Nephron progenitor cell (in vitro differentiated cells): ENCODE results near the gene KLK12.

ENCODE experiments used
- DNase-seq: peaks from one replicate; pipeline ENCODE4 v3.0.0; 2021
- H3K27ac Mint-ChIP-seq: 2 replicates; pipeline ENCODE4 v1.8.0; 2021; ENCODE audit warnings: mild to moderate bottlenecking, moderate library complexity, mixed read lengths
- H3K27me3 Mint-ChIP-seq: 2 replicates; pipeline ENCODE4 v1.8.0; 2021; ENCODE audit warnings: mild to moderate bottlenecking, low read depth, mixed read lengths; ENCODE audit not compliant: poor library complexity
- H3K36me3 Mint-ChIP-seq: 2 replicates; pipeline ENCODE4 v1.8.0; 2021; ENCODE audit warnings: low read depth, mixed read lengths
- H3K4me1 Mint-ChIP-seq: 2 replicates; pipeline ENCODE4 v1.8.0; 2021; ENCODE audit warnings: mixed read lengths
- H3K4me3 Mint-ChIP-seq: 2 replicates; pipeline ENCODE4 v1.8.0; 2021; ENCODE audit warnings: mild to moderate bottlenecking, moderate library complexity, mixed read lengths
- H3K9me3 Mint-ChIP-seq: 2 replicates; pipeline ENCODE4 v1.8.0; 2021; ENCODE audit warnings: mild to moderate bottlenecking, moderate library complexity, mixed read lengths
- TF ChIP-seq, protein P1 (sequence below): fragments of 200-600 bp; sonication (generic); IDR thresholded peaks from 2 replicates; pipeline ENCODE4 v1.5.0; 2021; ENCODE audit warnings: antibody characterized with exemption

KLK12 gene

DNA sequence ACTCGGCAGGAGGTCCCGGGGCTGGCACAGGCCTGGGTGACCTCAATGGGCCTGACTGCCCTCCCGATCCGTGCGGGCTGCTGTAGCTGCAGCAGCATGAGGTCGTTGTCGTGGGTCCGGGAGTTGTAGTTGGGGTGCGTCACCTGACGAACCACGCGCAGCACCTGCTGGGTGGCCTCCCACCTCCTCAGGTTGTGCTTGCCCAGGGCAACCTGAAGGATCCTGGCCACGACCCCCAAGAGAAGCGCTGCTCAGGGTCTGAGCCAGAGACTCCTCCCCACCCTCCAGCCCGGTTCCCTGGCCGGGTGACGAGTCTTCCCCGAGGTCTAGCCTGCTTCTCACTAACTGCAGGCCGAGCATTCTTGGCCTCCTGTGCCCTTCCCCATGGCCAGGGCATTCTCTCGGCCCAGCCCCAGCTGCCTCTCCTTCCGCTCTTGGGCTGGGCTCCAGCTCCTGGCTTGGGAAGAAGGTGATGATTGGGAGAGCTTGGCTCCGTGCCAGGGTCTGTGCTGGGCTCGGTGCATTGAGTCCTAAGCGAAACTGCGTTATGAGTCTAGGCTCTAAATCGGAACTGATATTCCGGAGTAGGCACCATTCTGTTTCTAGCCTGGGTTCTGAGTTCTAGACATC lies 44.8 kb upstream of the KLK12 start:
- TF ChIP-seq, protein P1, sequence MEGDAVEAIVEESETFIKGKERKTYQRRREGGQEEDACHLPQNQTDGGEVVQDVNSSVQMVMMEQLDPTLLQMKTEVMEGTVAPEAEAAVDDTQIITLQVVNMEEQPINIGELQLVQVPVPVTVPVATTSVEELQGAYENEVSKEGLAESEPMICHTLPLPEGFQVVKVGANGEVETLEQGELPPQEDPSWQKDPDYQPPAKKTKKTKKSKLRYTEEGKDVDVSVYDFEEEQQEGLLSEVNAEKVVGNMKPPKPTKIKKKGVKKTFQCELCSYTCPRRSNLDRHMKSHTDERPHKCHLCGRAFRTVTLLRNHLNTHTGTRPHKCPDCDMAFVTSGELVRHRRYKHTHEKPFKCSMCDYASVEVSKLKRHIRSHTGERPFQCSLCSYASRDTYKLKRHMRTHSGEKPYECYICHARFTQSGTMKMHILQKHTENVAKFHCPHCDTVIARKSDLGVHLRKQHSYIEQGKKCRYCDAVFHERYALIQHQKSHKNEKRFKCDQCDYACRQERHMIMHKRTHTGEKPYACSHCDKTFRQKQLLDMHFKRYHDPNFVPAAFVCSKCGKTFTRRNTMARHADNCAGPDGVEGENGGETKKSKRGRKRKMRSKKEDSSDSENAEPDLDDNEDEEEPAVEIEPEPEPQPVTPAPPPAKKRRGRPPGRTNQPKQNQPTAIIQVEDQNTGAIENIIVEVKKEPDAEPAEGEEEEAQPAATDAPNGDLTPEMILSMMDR: no peak
- Mint-ChIP-seq H3K27me3 (peaks cover 15% of the 10 kb centered on the region), H3K4me3 (no peak overlapping the region), H3K36me3 (no peaks in the 10 kb centered on the region), H3K27ac (no peak overlapping the region), H3K4me1 (peaks cover 16% of the 10 kb centered on the region), H3K9me3 (no peaks in the 10 kb centered on the region)
- DNase-seq: no peak

DNA sequence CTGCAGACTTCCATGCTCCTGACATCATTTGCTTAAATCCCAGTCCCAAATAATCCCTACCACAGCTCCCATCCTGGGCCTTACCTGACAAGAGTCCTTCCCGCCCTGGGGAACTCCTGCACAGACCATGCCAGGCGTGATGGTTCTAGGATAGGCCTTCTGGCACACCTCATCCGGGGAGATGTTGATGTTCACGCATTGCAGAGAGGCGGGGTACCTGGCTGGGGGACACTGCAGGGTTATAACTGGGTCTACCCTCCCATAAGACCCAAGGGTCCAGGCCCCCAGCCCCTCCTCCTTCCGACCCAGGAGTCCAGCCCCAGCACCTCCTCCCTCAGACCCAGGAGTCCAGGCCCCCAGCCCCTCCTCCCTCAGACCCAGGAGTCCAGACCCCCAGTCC lies 43.9 kb upstream of the KLK12 start:
- no peak overlapping the region for H3K27ac Mint-ChIP-seq
- TF ChIP-seq, protein P1: no peak
- H3K27me3 Mint-ChIP-seq: peaks cover 15% of the 10 kb centered on the region
- H3K36me3 Mint-ChIP-seq: no peaks in the 10 kb centered on the region
- peaks cover 16% of the 10 kb centered on the region for H3K4me1 Mint-ChIP-seq
- H3K9me3 Mint-ChIP-seq: peaks cover 8% of the 10 kb centered on the region
- no peak overlapping the region for H3K4me3 Mint-ChIP-seq
- DNase-seq: no peak

DNA sequence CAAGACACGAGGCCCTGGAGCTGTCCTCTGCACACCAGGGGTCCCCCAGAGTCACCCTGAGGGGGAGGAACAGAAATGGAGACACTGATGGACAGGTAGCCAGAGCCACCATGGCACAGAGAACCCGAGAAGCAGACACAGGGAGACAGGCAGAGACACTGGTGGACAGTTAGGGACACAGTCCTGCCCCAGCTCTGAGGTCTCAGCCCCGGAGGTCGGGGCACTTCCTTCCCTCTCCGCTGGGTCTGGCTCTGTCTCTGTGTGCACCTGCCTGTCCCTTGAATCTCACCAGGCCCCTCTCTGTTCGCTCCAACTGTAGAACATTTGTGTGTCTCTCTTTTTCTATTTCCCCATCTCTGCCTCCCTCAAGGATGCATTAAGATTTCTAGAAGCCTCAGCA lies 43.3 kb upstream of the KLK12 start:
- H3K27me3 Mint-ChIP-seq: peaks cover 13% of the 10 kb centered on the region
- H3K36me3 Mint-ChIP-seq: no peaks in the 10 kb centered on the region
- TF ChIP-seq, protein P1: no peak

DNA sequence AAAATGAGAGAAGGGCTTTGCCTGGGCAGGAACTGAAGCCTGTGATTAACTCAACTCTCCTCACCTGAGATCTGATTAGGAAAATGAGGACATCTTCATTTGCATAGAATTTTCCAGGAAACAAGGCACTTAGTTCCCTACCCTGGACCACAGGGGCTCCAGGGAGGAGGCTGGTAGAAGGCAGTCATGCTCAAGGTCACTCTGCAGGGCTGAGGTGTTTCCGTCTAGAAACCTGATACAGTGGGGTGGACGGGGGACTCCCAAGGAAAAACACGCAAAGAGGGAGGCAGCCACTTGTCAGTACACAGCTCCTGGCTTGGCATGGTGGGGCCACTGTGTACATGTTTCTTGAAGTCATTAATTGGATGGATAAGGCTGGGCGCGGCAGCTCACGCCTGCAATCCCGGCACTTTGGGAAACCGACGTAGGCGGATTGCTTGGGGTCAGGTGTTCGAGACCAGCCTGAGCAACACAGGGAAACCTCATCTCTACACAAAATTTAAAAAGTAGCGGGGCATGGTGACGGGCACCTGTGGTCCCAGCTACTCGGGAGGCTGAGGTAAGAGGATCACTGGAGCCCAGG lies 41.9 kb upstream of the KLK12 start:
- H3K36me3 Mint-ChIP-seq: no peaks in the 10 kb centered on the region
- no peak for DNase-seq
- H3K27ac Mint-ChIP-seq: no peak overlapping the region
- peaks cover 18% of the 10 kb centered on the region for H3K9me3 Mint-ChIP-seq
- no peak overlapping the region for H3K4me3 Mint-ChIP-seq
- H3K27me3 Mint-ChIP-seq: peaks cover 10% of the 10 kb centered on the region
- TF ChIP-seq, protein P1: no peak
- H3K4me1 Mint-ChIP-seq: no peaks in the 10 kb centered on the region

More for the DNA sequence above, 43.3 kb upstream of the KLK12 start:
- H3K9me3 Mint-ChIP-seq: peaks cover 14% of the 10 kb centered on the region
- no peak for DNase-seq
- H3K4me3 Mint-ChIP-seq: no peak overlapping the region
- peaks cover 11% of the 10 kb centered on the region for H3K4me1 Mint-ChIP-seq
- no peak overlapping the region for H3K27ac Mint-ChIP-seq

DNA sequence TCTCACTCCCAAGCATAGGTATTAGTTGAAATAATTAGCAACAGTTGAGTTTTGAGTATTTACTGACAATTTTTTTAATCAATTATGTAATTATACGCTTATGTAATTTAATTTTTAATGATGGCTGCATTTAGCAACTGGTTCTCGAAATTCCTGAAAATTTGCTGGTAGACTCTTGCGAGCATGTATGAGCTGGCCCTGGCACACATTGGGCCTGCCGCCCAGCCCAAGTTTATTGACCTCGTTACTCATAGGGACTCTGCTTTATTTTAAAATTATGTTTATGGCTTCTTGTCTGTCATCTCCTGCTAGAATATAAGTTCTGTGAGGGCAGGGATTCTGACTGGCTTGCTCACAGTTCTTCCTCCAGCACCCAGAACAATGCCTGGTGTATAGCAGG lies 41.2 kb upstream of the KLK12 start:
- Mint-ChIP-seq H3K27ac (no peak overlapping the region), H3K9me3 (peaks cover 18% of the 10 kb centered on the region), H3K4me1 (no peaks in the 10 kb centered on the region), H3K36me3 (no peaks in the 10 kb centered on the region), H3K4me3 (no peak overlapping the region), H3K27me3 (peaks cover 13% of the 10 kb centered on the region)
- TF ChIP-seq, protein P1: no peak
- no peak for DNase-seq

DNA sequence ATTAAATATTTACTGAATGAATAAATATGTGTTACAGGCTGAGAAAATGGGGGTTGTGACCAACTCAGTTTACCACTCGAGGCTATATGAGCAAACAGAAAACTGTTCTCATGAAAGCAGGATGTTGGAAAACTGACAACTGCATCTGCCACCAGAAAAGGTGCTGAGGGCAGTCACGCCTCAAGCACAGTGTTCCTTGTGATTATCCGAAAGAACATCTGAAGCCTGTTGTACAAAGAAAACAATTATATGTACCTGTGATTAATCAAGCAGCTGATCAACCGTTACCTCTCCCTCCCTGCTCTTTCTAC lies 36.2 kb upstream of the KLK12 start:
- TF ChIP-seq, protein P1: no peak
- Mint-ChIP-seq H3K4me3 (no peak overlapping the region), H3K27ac (no peak overlapping the region), H3K27me3 (peaks cover 30% of the 10 kb centered on the region), H3K36me3 (no peaks in the 10 kb centered on the region), H3K9me3 (peaks cover 18% of the 10 kb centered on the region), H3K4me1 (peaks cover under 1% of the 10 kb centered on the region)
- no peak for DNase-seq
